K562 (cell line): ENCODE measurements around the gene NMRAL1. TPM values are rescaled to one million over a fixed set of nuclear protein-coding genes. Genes with fewer than 3 reads are reported as not detected.

Source experiments
- BRCA1 ChIP-seq, 2 experiments: fragments of 450-650 bp in 1 of 2; sonication (generic) in 1 of 2; formaldehyde crosslinking in 1 of 2; IDR thresholded peaks; 2 replicates each; pipeline versions ENCODE4 v1.5.0 to v1.6.1; 2017 to 2020; ENCODE audit warnings: mild to moderate bottlenecking in 1 of 2, missing genetic modification reagents in 1 of 2
- CCNT2 ChIP-seq: IDR thresholded peaks from 2 replicates; pipeline ENCODE4 v1.6.1; 2011; ENCODE audit warnings: borderline replicate concordance, low read depth, mild to moderate bottlenecking, moderate library complexity, mixed read lengths, low read length; ENCODE audit not compliant: insufficient read length; ENCODE audit errors: extremely low read depth
- CTBP1 ChIP-seq: fragments of 450-650 bp; IDR thresholded peaks from 2 replicates; pipeline ENCODE4 v1.6.1; 2016; ENCODE audit warnings: borderline replicate concordance
- CXXC5 ChIP-seq: fragments of 250-450 bp; sonication (Bioruptor Pico); IDR thresholded peaks from 2 replicates; pipeline ENCODE4 v1.8.0; 2022; ENCODE audit warnings: inconsistent platforms, mild to moderate bottlenecking, moderate library complexity
- DPF2 ChIP-seq: fragments of 450-650 bp; IDR thresholded peaks from 2 replicates; pipeline ENCODE4 v1.6.1; 2016
- E2F6 ChIP-seq, 2 experiments: IDR thresholded peaks; 2 replicates each; pipeline ENCODE4 v1.6.1; 2011; ENCODE audit warnings: borderline replicate concordance in 1 of 2, control low read depth in 1 of 2, low read depth in 1 of 2, low read length in 1 of 2, mild to moderate bottlenecking in 1 of 2, mixed read lengths in 1 of 2, moderate library complexity in 1 of 2; ENCODE audit not compliant: insufficient read depth in 1 of 2, insufficient read length in 1 of 2, poor library complexity in 1 of 2, severe bottlenecking in 1 of 2; ENCODE audit errors: extremely low read depth in 1 of 2
- GATAD2A ChIP-seq: fragments of 450-650 bp; IDR thresholded peaks from 2 replicates; pipeline ENCODE4 v1.6.1; 2017
- ILF3 ChIP-seq: fragments of 450-650 bp; IDR thresholded peaks from 2 replicates; pipeline ENCODE4 v1.6.1; 2018; ENCODE audit warnings: antibody characterized with exemption, mild to moderate bottlenecking, moderate library complexity, borderline replicate concordance
- KLF1 ChIP-seq: fragments of 450-650 bp; IDR thresholded peaks from 2 replicates; pipeline ENCODE4 v1.6.1; 2016; ENCODE audit warnings: missing genetic modification characterization, missing compliant biosample characterization
- L3MBTL2 ChIP-seq: fragments of 450-650 bp; IDR thresholded peaks from 2 replicates; pipeline ENCODE4 v1.6.1; 2016; ENCODE audit warnings: mild to moderate bottlenecking, moderate library complexity
- MAX ChIP-seq: sonication (generic); formaldehyde crosslinking; IDR thresholded peaks from 2 replicates; pipeline ENCODE4 v1.9.0; 2022; ENCODE audit warnings: mild to moderate bottlenecking, missing genetic modification reagents
- NR3C1 ChIP-seq: sonication (generic); formaldehyde crosslinking; IDR thresholded peaks from 2 replicates; pipeline ENCODE4 v1.8.1; 2022; ENCODE audit warnings: missing genetic modification reagents
- NRF1 ChIP-seq, 2 experiments: fragments of 450-650 bp; IDR thresholded peaks in 1 of 2; conservative IDR thresholded peaks in 1 of 2; 2 replicates each; pipeline ENCODE4 v1.6.1; 2014; ENCODE audit warnings: mild to moderate bottlenecking in 2 of 2
- POLR2AphosphoS5 ChIP-seq: IDR thresholded peaks from 2 replicates; pipeline ENCODE4 v1.6.1; 2011; ENCODE audit warnings: mild to moderate bottlenecking, low read depth, low read length, moderate library complexity; ENCODE audit not compliant: control insufficient read depth, insufficient read depth
- POLR2B ChIP-seq: fragments of 450-650 bp; IDR thresholded peaks from 2 replicates; pipeline ENCODE4 v1.6.1; 2018; ENCODE audit warnings: low read depth; ENCODE audit not compliant: partially characterized antibody
- RBM25 ChIP-seq: fragments of 200-400 bp; formaldehyde crosslinking; IDR thresholded peaks from 2 replicates; pipeline ENCODE4 v1.6.1; 2018; ENCODE audit warnings: low read length, low read depth, moderate library complexity; ENCODE audit not compliant: severe bottlenecking
- SNIP1 ChIP-seq: fragments of 450-650 bp; IDR thresholded peaks from 2 replicates; pipeline ENCODE4 v1.7.1; 2017; ENCODE audit warnings: low read depth, mild to moderate bottlenecking
- SRSF1 ChIP-seq: fragments of 200-400 bp; formaldehyde crosslinking; IDR thresholded peaks from 2 replicates; pipeline ENCODE4 v1.6.1; 2017; ENCODE audit warnings: mild to moderate bottlenecking, low read depth, low read length, moderate library complexity
- USF1 ChIP-seq: sonication (generic); formaldehyde crosslinking; IDR thresholded peaks from 2 replicates; pipeline ENCODE4 v1.9.0; 2022; ENCODE audit warnings: mild to moderate bottlenecking, missing genetic modification reagents
- XRCC5 ChIP-seq: fragments of 200-400 bp; formaldehyde crosslinking; IDR thresholded peaks from 2 replicates; pipeline ENCODE4 v1.6.1; 2017; ENCODE audit warnings: low read depth, mild to moderate bottlenecking, low read length
- polyA plus RNA-seq, 8 experiments: library from polyadenylated mRNA; depleted of rRNA in 4 of 8; stranded (reverse) in 5 of 8; unstranded in 3 of 8; fragments of >200 nt; fragmentation: Nextera tagmentation in 2 of 8; fragmentation: Illumina TruSeq in 1 of 8; extraction: Ambion mirVana in 2 of 8; extraction: Trizol in 1 of 8; gene quantifications; 2 replicates each; pipeline versions ENCODE4 v1.2.1 to v1.2.3, GENCODE V29; 2011 to 2014; ENCODE audit warnings: inconsistent platforms in 1 of 8, missing spikeins in 1 of 8
- total RNA-seq, 7 experiments: library from RNA; depleted of rRNA in 6 of 7; stranded (reverse); fragments of >200 nt in 6 of 7; fragmentation: Illumina TruSeq in 2 of 7; extraction: Trizol in 2 of 7; gene quantifications; 2 replicates each; pipeline versions ENCODE4 v1.2.1 to v1.2.3, GENCODE V29; 2011 to 2021; ENCODE audit warnings: low replicate concordance in 1 of 7
- TF ChIP-seq, protein P1 (sequence below), 2 experiments: fragments of 450-650 bp; conservative IDR thresholded peaks; 2 replicates each; pipeline ENCODE4 v1.6.1; 2017; ENCODE audit warnings: mild to moderate bottlenecking in 2 of 2, moderate library complexity in 2 of 2
- TF ChIP-seq, protein P2 (sequence below), 2 experiments: fragments of 450-650 bp; IDR thresholded peaks; 2 replicates each; pipeline ENCODE4 v1.6.1; 2016

The NMRAL1 gene
- total and polyA plus RNA-seq, 9 of the 15 experiments (the other 6 are each of a cell fraction or from before 2014, with no cell fraction given) = 6.3 to 116 (median 63.2) TPM

GRCh38 chr16:4416200-4417032 is 58.0 kb downstream of the NMRAL1 start, which contains the start of gene CORO7 (continued):
- TF ChIP-seq E2F6 (IDR thresholded peaks at IDR 0.05; ENCODE audit: borderline replicate concordance in 1 of 2, extremely low read depth in 1 of 2, insufficient read depth in 1 of 2, insufficient read length in 1 of 2, low read depth in 1 of 2, low read length in 1 of 2, poor library complexity in 1 of 2, severe bottlenecking in 1 of 2) (peak; percentile 92 to 94), CCNT2 (peak; percentile 38), BRCA1 (IDR thresholded peaks at IDR 0.05) (no peak), BRCA1 (CRISPR knock-in tag; IDR thresholded peaks at IDR 0.05) (0 out of 2 replicates have a peak, but pooled peaks have one; percentile 70), SRSF1 (no peak), USF1 (CRISPR knock-in tag) (peak; percentile 100), CTBP1 (peak; percentile 96), ILF3 (no peak), POLR2B (peak; percentile 55), MAX (peak; percentile 93), DPF2 (peak; percentile 41; the same call in 1 of the 2 replicates), SNIP1 (no peak), POLR2AphosphoS5 (peak; percentile 38; the same call in 1 of the 2 replicates), KLF1 (tag) (peak; percentile 15; the same call in 1 of the 2 replicates), RBM25 (peak; percentile 90), NRF1 (conservative IDR thresholded peaks at IDR 0.05 in 1 of 2, IDR thresholded peaks at IDR 0.05 in 1 of 2) (peak; percentile 88 to 90), XRCC5 (no peak), CXXC5 (CRISPR knock-in tag) (peak; percentile 74), NR3C1 (peak; percentile 34; the same call in 1 of the 2 replicates), GATAD2A (peak; percentile 63; the same call in 1 of the 2 replicates), L3MBTL2 (peak; percentile 94)
- TF ChIP-seq, protein P1, sequence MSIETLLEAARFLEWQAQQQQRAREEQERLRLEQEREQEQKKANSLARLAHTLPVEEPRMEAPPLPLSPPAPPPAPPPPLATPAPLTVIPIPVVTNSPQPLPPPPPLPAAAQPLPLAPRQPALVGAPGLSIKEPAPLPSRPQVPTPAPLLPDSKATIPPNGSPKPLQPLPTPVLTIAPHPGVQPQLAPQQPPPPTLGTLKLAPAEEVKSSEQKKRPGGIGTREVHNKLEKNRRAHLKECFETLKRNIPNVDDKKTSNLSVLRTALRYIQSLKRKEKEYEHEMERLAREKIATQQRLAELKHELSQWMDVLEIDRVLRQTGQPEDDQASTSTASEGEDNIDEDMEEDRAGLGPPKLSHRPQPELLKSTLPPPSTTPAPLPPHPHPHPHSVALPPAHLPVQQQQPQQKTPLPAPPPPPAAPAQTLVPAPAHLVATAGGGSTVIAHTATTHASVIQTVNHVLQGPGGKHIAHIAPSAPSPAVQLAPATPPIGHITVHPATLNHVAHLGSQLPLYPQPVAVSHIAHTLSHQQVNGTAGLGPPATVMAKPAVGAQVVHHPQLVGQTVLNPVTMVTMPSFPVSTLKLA (conservative IDR thresholded peaks at IDR 0.05) = peak; percentile 89 to 95
- TF ChIP-seq, protein P2, sequence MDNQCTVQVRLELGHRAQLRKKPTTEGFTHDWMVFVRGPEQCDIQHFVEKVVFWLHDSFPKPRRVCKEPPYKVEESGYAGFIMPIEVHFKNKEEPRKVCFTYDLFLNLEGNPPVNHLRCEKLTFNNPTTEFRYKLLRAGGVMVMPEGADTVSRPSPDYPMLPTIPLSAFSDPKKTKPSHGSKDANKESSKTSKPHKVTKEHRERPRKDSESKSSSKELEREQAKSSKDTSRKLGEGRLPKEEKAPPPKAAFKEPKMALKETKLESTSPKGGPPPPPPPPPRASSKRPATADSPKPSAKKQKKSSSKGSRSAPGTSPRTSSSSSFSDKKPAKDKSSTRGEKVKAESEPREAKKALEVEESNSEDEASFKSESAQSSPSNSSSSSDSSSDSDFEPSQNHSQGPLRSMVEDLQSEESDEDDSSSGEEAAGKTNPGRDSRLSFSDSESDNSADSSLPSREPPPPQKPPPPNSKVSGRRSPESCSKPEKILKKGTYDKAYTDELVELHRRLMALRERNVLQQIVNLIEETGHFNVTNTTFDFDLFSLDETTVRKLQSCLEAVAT (IDR thresholded peaks at IDR 0.05) = no peak
